Measurements from ENCODE around the gene RDH13.
A peak's percentile ranks its signal among the peaks of the same experiment; 100 is the strongest.
"Not testable (repeated sequence)": the region's sequence is repeated elsewhere in the genome, so short reads cannot be mapped to it uniquely, and the experiment has no call there.

Gene RDH13, protein sequence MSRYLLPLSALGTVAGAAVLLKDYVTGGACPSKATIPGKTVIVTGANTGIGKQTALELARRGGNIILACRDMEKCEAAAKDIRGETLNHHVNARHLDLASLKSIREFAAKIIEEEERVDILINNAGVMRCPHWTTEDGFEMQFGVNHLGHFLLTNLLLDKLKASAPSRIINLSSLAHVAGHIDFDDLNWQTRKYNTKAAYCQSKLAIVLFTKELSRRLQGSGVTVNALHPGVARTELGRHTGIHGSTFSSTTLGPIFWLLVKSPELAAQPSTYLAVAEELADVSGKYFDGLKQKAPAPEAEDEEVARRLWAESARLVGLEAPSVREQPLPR

DNA sequence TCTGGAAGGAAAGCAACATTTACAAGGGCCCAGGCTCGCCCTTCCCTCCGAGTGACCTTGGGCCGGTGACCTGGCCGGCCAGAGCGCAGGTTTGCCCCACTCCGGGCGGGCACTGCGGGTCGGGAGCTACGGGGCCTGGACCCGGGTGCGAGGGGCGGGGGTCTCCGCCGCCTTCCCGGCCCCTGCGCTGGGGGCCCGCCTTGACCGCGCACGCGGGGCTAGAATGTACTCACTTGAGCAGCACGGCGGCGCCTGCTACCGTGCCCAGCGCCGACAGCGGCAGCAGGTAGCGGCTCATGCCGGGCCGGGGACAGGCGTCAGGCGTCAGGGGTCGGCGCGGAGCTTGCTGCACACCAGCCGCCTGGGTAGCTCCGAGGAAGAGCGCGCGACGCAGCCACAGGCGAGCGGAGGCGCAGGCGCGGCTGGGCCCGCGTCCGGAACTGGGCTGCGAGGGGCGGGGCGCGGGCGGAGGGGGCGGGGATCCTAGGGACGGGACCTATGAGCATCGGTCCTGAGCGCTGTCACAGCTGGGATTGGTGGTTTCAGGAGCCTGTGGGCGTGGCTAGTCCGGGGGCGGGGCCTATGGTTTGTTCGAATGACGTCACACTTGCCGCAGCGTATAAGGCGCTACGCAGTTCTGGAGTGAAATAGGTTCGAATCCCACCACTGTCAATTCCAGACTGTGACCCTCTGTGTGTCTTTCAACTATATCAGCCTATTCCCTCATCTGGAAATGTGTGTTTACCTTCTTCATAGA, at the start of gene RDH13:
RDH13 (minus strand) TSS at position 414 of the 757 bp plus-strand sequence; CDS start at position 298, 116 bp downstream.
- H3K27ac ChIP-seq (ENCODE audit: low read depth, low read length): no peak within 1 kb of the TSS
- peak within 1 kb of the TSS; percentile 85 for H3K4me3 ChIP-seq (ENCODE audit: low read depth, low read length)
- H2AFZ ChIP-seq (ENCODE audit: low read length, unreplicated experiment): no peak within 1 kb of the TSS
- H3K27me3 ChIP-seq (ENCODE audit: insufficient read depth, low read length): peaks cover 23% of the 10 kb centered on the region
- H3K4me1 ChIP-seq (ENCODE audit: control insufficient read depth, insufficient read depth, low read length, unreplicated experiment): no peaks in the 10 kb centered on the region
- H3K36me3 ChIP-seq (ENCODE audit: insufficient read depth, low read length): no peaks in the 10 kb centered on the region
- H3K79me2 ChIP-seq (ENCODE audit: control insufficient read depth, insufficient read depth, low read length, unreplicated experiment): no peaks in the 10 kb centered on the region

DNA sequence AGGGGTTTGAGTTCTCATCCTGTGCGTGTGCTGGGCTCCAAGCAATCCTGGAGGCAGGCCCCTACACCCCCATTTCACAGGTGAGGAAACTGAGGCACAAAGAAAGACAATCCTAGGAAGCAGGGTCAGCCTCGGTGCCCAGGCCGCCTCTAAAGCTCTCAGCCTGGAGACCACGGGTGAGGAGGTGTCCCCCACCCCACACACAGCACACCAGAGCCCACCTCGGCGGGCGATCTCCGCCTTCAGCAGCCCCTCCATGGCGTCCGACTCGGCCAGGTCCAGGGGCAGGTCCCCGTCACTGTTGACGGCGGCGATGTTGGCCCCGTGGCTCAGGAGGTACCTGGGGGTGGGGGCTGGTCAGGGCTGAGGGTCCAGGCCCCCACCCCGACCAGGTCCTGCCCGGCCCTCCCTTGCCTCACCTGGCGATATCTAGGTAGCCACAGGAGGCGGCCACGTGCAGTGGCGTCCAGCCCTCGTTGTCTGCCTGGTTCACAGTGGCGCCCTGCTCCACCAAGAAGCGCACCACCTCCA, 49.4 kb upstream of the RDH13 start:
- no peak overlapping the region for H3K4me3 ChIP-seq (ENCODE audit: low read depth, low read length)
- H3K79me2 ChIP-seq (ENCODE audit: control insufficient read depth, insufficient read depth, low read length, unreplicated experiment): peaks cover 52% of the 10 kb centered on the region

DNA sequence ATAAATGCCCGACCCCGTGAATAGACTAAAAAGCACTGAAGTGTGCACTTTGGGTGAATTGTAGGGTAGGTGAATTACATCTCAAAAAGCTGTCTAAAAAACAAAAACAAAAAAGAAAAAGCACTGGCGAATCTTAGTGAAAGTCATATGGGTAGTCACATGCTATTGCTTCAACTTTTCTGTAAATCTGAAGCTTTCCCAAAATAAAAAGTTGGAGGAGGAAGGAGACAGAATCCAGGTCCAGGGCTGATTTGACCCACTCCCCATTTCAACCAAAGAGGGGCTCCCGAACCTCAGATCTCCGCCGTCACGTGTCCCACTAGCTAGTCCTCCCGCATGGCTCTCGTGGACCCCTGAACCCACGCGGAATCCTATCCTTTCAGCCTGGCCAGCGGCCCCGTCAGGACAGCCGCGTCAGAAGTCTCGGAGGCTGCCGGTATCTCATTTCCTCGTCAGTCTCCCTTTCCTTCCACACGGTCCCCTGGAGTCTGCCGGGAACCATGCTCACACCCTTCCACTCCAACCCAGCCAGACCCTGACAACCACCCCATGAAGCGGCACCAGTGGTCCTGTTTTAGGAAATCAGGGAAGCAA, 48.4 kb upstream of the RDH13 start:
- Histone ChIP-seq H3K27ac (ENCODE audit: low read depth, low read length) (no peak overlapping the region), H3K4me1 (ENCODE audit: control insufficient read depth, insufficient read depth, low read length, unreplicated experiment) (peaks cover 16% of the 10 kb centered on the region), H3K4me3 (ENCODE audit: low read depth, low read length) (no peak overlapping the region), H3K36me3 (ENCODE audit: insufficient read depth, low read length) (no peaks in the 10 kb centered on the region), H3K27me3 (ENCODE audit: insufficient read depth, low read length) (no peaks in the 10 kb centered on the region), H3K79me2 (ENCODE audit: control insufficient read depth, insufficient read depth, low read length, unreplicated experiment) (peaks cover 48% of the 10 kb centered on the region), H2AFZ (ENCODE audit: low read length, unreplicated experiment) (no peak overlapping the region)

More for the DNA sequence above, 49.4 kb upstream of the RDH13 start:
- no peaks in the 10 kb centered on the region for H3K36me3 ChIP-seq (ENCODE audit: insufficient read depth, low read length)
- H3K27ac ChIP-seq (ENCODE audit: low read depth, low read length): no peak overlapping the region
- H3K4me1 ChIP-seq (ENCODE audit: control insufficient read depth, insufficient read depth, low read length, unreplicated experiment): peaks cover 16% of the 10 kb centered on the region
- no peak overlapping the region for H2AFZ ChIP-seq (ENCODE audit: low read length, unreplicated experiment)
- no peaks in the 10 kb centered on the region for H3K27me3 ChIP-seq (ENCODE audit: insufficient read depth, low read length)

DNA sequence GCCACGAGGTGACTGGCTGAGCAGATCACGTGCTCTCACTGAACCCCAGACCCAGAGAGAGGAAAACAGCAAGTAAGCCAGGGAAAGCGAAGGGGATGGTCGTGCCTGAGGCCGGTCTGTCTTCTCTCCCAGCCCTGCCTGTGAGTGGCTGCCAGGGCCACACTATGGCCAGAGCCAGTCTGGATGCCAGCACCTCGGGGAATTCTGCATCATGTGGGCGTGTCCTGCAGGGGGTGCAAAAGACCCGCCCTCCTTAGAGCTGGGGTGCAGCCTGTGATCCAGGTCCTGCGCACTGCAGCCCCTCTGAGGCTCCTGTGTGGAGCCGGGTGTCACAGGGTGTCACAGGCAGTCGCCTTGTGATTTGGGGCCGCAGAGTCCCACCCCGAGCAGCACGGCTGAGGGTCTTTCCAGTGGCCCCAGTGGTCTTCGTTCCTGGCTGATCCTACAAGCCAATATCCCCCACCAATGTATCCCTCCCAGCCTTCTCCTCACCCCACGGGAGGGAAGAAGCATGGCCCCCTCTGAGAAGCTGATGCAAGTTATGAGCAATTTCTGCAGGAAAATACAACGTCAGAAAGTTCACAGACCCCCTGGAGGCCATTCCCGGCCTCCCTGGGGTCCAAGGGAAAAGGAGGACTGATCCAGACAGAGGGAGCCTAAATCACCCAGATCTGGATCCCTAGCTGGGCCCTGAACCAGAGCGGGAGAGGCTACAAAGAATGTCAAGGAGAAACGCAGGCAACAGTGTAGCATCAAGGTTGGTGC, 46.8 kb upstream of the RDH13 start:
- H3K27ac ChIP-seq (ENCODE audit: low read depth, low read length): no peak overlapping the region
- peaks cover 7% of the 10 kb centered on the region for H3K4me1 ChIP-seq (ENCODE audit: control insufficient read depth, insufficient read depth, low read length, unreplicated experiment)
- H3K79me2 ChIP-seq (ENCODE audit: control insufficient read depth, insufficient read depth, low read length, unreplicated experiment): peaks cover 37% of the 10 kb centered on the region
- no peak overlapping the region for H2AFZ ChIP-seq (ENCODE audit: low read length, unreplicated experiment)
- no peaks in the 10 kb centered on the region for H3K36me3 ChIP-seq (ENCODE audit: insufficient read depth, low read length)
- no peak overlapping the region for H3K4me3 ChIP-seq (ENCODE audit: low read depth, low read length)
- H3K27me3 ChIP-seq (ENCODE audit: insufficient read depth, low read length): no peaks in the 10 kb centered on the region

DNA sequence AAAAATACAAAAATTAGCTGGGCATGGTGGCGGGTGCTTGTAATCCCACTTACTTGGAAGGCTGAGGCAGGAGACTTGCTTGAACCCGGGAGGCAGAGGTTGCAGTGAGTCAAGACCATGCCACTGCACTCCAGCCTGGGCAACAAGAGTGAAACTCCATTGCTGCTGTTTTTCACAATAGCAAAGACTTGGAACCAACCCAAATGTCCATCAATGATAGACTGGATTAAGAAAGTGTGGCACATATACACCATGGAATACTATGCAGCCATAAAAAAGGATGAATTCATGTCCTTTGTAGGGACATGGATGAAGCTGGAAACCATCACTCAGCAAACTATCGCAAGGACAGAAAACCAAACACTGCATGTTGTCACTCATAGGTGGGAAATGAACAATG, 44.3 kb upstream of the RDH13 start:
- not testable (repeated sequence) for H3K4me1 ChIP-seq (ENCODE audit: control insufficient read depth, insufficient read depth, low read length, unreplicated experiment); H3K36me3 ChIP-seq (ENCODE audit: insufficient read depth, low read length); H3K27me3 ChIP-seq (ENCODE audit: insufficient read depth, low read length); H3K4me3 ChIP-seq (ENCODE audit: low read depth, low read length); H2AFZ ChIP-seq (ENCODE audit: low read length, unreplicated experiment); H3K27ac ChIP-seq (ENCODE audit: low read depth, low read length)
- H3K79me2 ChIP-seq (ENCODE audit: control insufficient read depth, insufficient read depth, low read length, unreplicated experiment): peaks cover 12% of the 10 kb centered on the region

DNA sequence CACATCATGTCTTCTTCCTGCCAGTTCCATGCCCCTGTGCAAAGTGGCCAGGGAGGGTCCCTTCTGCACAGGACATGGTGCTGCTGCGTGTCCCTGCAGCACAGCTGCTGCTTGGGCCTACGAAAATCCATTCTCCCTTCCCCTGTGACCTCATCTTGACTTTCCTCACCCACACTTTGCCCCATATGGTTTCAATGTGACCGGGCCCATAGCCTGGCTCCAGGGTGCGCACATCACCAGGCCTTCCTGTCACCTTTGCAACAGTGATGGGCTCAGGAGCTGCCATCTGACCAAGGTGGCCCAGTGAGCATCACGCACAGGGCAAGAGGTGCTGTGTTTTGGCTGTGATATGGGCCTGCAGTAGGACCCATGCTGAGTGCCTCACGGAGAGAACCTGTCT, 43.6 kb upstream of the RDH13 start:
- H3K36me3 ChIP-seq (ENCODE audit: insufficient read depth, low read length): peaks cover 8% of the 10 kb centered on the region; the same call in 1 of the 2 replicates
- no peaks in the 10 kb centered on the region for H3K4me1 ChIP-seq (ENCODE audit: control insufficient read depth, insufficient read depth, low read length, unreplicated experiment)
- no peak overlapping the region for H3K4me3 ChIP-seq (ENCODE audit: low read depth, low read length)
- no peak overlapping the region for H2AFZ ChIP-seq (ENCODE audit: low read length, unreplicated experiment)
- H3K27me3 ChIP-seq (ENCODE audit: insufficient read depth, low read length): no peaks in the 10 kb centered on the region
- peaks cover 10% of the 10 kb centered on the region for H3K79me2 ChIP-seq (ENCODE audit: control insufficient read depth, insufficient read depth, low read length, unreplicated experiment)
- H3K27ac ChIP-seq (ENCODE audit: low read depth, low read length): no peak overlapping the region

DNA sequence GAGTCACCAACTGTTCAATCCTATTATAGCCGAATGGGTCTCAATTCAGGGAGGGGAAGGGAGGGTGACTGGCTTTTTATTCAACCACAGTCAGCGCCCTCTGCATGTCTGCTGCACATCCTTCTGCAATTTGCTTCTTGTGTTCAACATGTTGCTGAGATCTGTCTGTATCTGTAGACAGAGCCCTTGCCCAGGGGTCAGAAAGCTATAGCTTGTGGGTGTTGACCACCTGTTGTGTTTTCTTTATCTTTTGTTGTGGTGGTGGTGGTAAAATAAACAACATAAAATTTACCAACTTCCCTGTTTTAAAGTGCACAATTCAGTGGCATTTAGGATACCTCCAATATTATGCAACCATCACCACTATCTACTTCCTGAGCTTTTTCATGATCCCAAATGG, 42.3 kb upstream of the RDH13 start:
- Histone ChIP-seq H3K4me3 (ENCODE audit: low read depth, low read length) (no peak overlapping the region), H3K27ac (ENCODE audit: low read depth, low read length) (no peak overlapping the region), H2AFZ (ENCODE audit: low read length, unreplicated experiment) (no peak overlapping the region), H3K79me2 (ENCODE audit: control insufficient read depth, insufficient read depth, low read length, unreplicated experiment) (peaks cover 10% of the 10 kb centered on the region), H3K27me3 (ENCODE audit: insufficient read depth, low read length) (no peaks in the 10 kb centered on the region), H3K4me1 (ENCODE audit: control insufficient read depth, insufficient read depth, low read length, unreplicated experiment) (no peaks in the 10 kb centered on the region), H3K36me3 (ENCODE audit: insufficient read depth, low read length) (peaks cover 8% of the 10 kb centered on the region; the same call in 1 of the 2 replicates)

DNA sequence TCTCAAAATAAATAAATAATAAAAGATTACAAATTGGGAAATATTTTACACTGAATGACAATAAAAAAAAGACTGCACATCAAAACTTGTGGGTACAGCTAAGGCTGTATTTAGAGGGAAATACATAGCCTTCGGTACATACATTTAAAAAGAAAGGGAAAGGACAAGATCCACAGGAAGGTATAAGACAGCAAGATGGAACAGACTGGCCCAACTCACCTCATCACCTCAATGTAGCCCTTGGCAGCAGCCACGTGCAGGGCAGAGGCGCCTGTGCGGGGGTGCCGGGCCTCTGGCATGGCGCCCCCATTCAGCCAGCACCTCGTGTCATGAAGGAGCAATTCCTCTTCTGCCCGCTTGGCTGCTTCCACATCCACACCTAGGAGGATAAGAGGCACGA, 40.2 kb upstream of the RDH13 start:
- Histone ChIP-seq H3K27ac (ENCODE audit: low read depth, low read length) (no peak overlapping the region), H2AFZ (ENCODE audit: low read length, unreplicated experiment) (no peak overlapping the region), H3K4me3 (ENCODE audit: low read depth, low read length) (no peak overlapping the region), H3K79me2 (ENCODE audit: control insufficient read depth, insufficient read depth, low read length, unreplicated experiment) (peaks cover 10% of the 10 kb centered on the region), H3K4me1 (ENCODE audit: control insufficient read depth, insufficient read depth, low read length, unreplicated experiment) (no peaks in the 10 kb centered on the region), H3K27me3 (ENCODE audit: insufficient read depth, low read length) (no peaks in the 10 kb centered on the region), H3K36me3 (ENCODE audit: insufficient read depth, low read length) (peaks cover 8% of the 10 kb centered on the region; the same call in 1 of the 2 replicates)

DNA sequence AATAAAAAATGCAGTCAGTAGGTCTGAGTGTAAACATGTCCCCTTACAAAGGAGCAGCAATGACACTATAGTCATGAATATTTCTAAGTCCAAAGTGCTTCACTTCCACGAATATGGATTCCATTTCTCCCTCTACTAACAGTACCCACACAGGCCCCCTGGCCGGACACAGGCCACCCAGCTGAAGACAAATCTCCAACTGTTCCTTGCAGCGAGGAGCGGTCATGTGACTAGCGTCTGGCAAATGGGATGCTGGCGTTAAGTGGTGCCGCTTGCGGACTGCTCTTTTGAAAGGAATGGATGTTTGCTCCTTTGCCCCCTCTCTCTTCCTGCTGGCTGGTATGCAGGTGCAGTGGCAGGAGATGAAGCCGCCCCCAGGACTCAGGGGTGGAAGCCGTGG, 38.3 kb upstream of the RDH13 start:
- Histone ChIP-seq H3K27me3 (ENCODE audit: insufficient read depth, low read length) (no peaks in the 10 kb centered on the region), H2AFZ (ENCODE audit: low read length, unreplicated experiment) (no peak overlapping the region), H3K79me2 (ENCODE audit: control insufficient read depth, insufficient read depth, low read length, unreplicated experiment) (peaks cover 5% of the 10 kb centered on the region), H3K4me3 (ENCODE audit: low read depth, low read length) (no peak overlapping the region), H3K4me1 (ENCODE audit: control insufficient read depth, insufficient read depth, low read length, unreplicated experiment) (no peaks in the 10 kb centered on the region), H3K27ac (ENCODE audit: low read depth, low read length) (no peak overlapping the region), H3K36me3 (ENCODE audit: insufficient read depth, low read length) (peaks cover 8% of the 10 kb centered on the region; the same call in 1 of the 2 replicates)
